Mesodermal cell (in vitro differentiated cells): ENCODE measurements around the gene IL18R1.

Experiments used
- H3K27ac ChIP-seq: 2 replicates; pipeline ENCODE4 v1.7.0; 2013; ENCODE audit warnings: mild to moderate bottlenecking, low read depth, low read length, moderate library complexity; ENCODE audit not compliant: severe bottlenecking
- H3K36me3 ChIP-seq: 2 replicates; pipeline ENCODE4 v1.7.1; 2013; ENCODE audit warnings: mild to moderate bottlenecking, low read length, moderate library complexity; ENCODE audit not compliant: control insufficient read depth, insufficient read depth
- H3K4me1 ChIP-seq: one replicate; pipeline ENCODE4 v1.7.1; 2013; ENCODE audit warnings: mild to moderate bottlenecking, low read length; ENCODE audit not compliant: insufficient read depth, control insufficient read depth, poor library complexity, severe bottlenecking
- H3K4me3 ChIP-seq: 2 replicates; pipeline ENCODE4 v1.7.0; 2013; ENCODE audit warnings: low read length, control low read depth, mild to moderate bottlenecking; ENCODE audit not compliant: insufficient read depth, poor library complexity, severe bottlenecking; ENCODE audit errors: extremely low read depth
- H3K9me3 ChIP-seq: 2 replicates; pipeline ENCODE4 v1.7.1; 2013; ENCODE audit warnings: mild to moderate bottlenecking, low read length, moderate library complexity; ENCODE audit not compliant: control insufficient read depth
- WGBS, 2 experiments: methylation state at CpG; one replicate each; pipeline ENCODE4 v1.1.5; 2013; ENCODE audit warnings: missing lambda C conversion rate in 2 of 2; ENCODE audit not compliant: insufficient coverage in 2 of 2; 5-methylcytosine and 5-hydroxymethylcytosine counted together

IL18R1 gene

DNA sequence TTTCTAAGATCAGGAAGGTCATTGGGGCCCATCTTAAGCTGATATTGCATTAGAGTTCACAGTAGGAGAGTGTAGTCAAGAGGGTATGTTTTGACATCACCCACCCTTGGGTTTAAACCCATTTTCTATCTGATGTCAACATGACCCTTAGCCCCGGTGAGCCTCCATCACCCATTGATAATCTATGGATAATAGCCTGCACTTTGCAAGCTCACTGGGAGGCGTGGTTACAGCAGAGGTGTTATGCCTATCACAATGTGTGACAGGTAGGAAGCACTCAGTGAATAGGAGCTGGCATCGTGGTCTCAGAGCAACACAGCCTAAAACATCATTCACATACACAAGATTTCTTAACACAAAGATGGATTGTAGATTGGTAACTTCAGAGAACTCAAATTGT, 88.6 kb downstream of the IL18R1 start:
- Histone ChIP-seq H3K36me3 (no peaks in the 10 kb centered on the region), H3K27ac (no peak overlapping the region), H3K4me1 (no peaks in the 10 kb centered on the region), H3K4me3 (no peak overlapping the region), H3K9me3 (no peaks in the 10 kb centered on the region)
- WGBS, 2 experiments = 83% methylated on average over 1 of the region's 3 CpGs; no CpG with 5 or more reads in 1 of the 2 experiments

DNA sequence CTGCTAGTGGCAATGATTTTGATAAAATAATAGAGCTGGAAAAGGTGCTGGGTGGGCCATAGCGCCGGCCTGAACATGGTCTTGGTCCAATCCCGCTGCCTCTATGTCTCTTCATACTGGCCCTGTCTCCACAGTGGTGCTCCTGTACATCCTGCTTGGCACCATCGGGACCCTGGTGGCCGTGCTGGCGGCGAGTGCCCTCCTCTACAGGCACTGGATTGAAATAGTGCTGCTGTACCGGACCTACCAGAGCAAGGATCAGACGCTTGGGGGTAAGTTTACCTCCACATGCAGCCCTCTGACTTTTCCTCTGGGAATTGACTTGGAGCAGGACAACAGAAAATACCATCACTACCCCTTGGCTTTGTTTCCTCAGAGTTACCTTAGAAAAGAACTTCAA, 91.3 kb downstream of the IL18R1 start:
- no peak overlapping the region for H3K27ac ChIP-seq
- H3K4me1 ChIP-seq = no peaks in the 10 kb centered on the region
- no peaks in the 10 kb centered on the region for H3K36me3 ChIP-seq
- no peaks in the 10 kb centered on the region for H3K9me3 ChIP-seq
- WGBS, 2 experiments = 91 to 95% methylated on average over 9 of the region's 9 CpGs
- H3K4me3 ChIP-seq = no peak overlapping the region
